DOHH2 (cell line): ENCODE results near the gene GNLY.

ENCODE experiments used
- EZH2phosphoT487 ChIP-seq: fragments of 200-600 bp; sonication (generic); IDR thresholded peaks from 2 replicates; pipeline ENCODE4 v1.6.1; 2017; ENCODE audit warnings: borderline replicate concordance, mild to moderate bottlenecking, antibody characterized with exemption, low read length, moderate library complexity, mixed read lengths
- TF ChIP-seq, protein P1 (sequence below): fragments of 200-600 bp; sonication (generic); IDR thresholded peaks from one replicate; pipeline ENCODE4 v1.5.1; 2014; ENCODE audit warnings: antibody characterized with exemption, mild to moderate bottlenecking, low read depth, low read length; ENCODE audit not compliant: poor library complexity, severe bottlenecking

DNA sequence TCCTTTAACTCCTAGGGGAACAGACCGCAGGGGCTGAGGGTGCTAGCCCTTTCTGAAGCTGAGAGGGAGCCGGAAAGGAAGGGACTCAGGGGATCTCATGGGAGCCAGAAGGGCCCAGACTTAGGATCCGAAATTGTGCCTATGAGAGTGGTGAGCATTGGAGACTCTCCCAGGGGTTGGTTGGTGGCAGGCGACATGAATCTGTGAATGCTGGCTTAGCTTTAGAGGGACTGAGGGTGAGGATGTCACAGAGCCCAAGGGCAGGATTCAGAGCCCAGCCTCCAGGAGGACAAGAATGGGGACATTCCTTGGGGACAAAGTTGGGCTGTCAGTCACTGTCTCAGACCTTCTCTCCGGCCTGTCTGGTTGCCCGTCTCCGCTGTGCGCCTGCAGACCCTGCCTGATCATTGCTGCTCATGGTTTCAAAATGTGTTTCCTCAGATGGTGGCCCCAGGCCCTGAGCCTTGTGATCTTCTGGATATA lies 17.5 kb downstream of the GNLY start:
- TF ChIP-seq, protein P1, sequence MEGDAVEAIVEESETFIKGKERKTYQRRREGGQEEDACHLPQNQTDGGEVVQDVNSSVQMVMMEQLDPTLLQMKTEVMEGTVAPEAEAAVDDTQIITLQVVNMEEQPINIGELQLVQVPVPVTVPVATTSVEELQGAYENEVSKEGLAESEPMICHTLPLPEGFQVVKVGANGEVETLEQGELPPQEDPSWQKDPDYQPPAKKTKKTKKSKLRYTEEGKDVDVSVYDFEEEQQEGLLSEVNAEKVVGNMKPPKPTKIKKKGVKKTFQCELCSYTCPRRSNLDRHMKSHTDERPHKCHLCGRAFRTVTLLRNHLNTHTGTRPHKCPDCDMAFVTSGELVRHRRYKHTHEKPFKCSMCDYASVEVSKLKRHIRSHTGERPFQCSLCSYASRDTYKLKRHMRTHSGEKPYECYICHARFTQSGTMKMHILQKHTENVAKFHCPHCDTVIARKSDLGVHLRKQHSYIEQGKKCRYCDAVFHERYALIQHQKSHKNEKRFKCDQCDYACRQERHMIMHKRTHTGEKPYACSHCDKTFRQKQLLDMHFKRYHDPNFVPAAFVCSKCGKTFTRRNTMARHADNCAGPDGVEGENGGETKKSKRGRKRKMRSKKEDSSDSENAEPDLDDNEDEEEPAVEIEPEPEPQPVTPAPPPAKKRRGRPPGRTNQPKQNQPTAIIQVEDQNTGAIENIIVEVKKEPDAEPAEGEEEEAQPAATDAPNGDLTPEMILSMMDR = no peak
- TF ChIP-seq EZH2phosphoT487 = no peak
